Sigmoid colon (tissue), 7 donors: ENCODE measurements around the gene PPARA. TPM values are rescaled to one million over a fixed set of nuclear protein-coding genes. Genes with fewer than 3 reads are reported as not detected.

ENCODE experiments used
- DNase-seq: peaks from one replicate; pipeline ENCODE4 v3.0.0-alpha.2; 2019
- H3K27ac ChIP-seq, 4 donors: fragments of 200-600 bp; sonication (generic); one replicate each; pipeline ENCODE4 v1.5.1; 2016 to 2019; ENCODE audit warnings: mild to moderate bottlenecking in 1 of 4
- H3K27me3 ChIP-seq, 3 donors: fragments of 200-600 bp; sonication (generic); one replicate each; pipeline ENCODE4 v1.5.1; 2019; ENCODE audit warnings: mild to moderate bottlenecking in 1 of 3
- H3K36me3 ChIP-seq, 4 donors: fragments of 200-600 bp; sonication (generic); one replicate each; pipeline ENCODE4 v1.5.1; 2016 to 2019
- H3K4me1 ChIP-seq, 4 donors: fragments of 200-600 bp; sonication (generic); one replicate each; pipeline ENCODE4 v1.5.1; 2017 to 2019
- H3K4me3 ChIP-seq, 4 donors: fragments of 200-600 bp; sonication (generic); one replicate each; pipeline ENCODE4 v1.5.1; 2017 to 2019; ENCODE audit warnings: mild to moderate bottlenecking in 2 of 4, moderate library complexity in 1 of 4
- H3K9me3 ChIP-seq, 4 donors: fragments of 200-600 bp in 3 of 4; sonication (generic) in 3 of 4; one replicate each; pipeline versions ENCODE4 v1.5.1 to v1.6.1; 2013 to 2019
- EP300 ChIP-seq, 4 donors: sonication (generic); formaldehyde crosslinking; IDR thresholded peaks; one replicate each; pipeline ENCODE4 v1.6.1; 2017; ENCODE audit warnings: antibody characterized with exemption in 4 of 4
- POLR2A ChIP-seq, 2 donors: fragments of 450-650 bp; IDR thresholded peaks; one replicate each; pipeline ENCODE4 v1.6.1; 2016; ENCODE audit warnings: antibody characterized with exemption in 2 of 2, mild to moderate bottlenecking in 2 of 2, moderate library complexity in 2 of 2
- POLR2AphosphoS5 ChIP-seq, 4 donors: sonication (generic); formaldehyde crosslinking; IDR thresholded peaks; one replicate each; pipeline ENCODE4 v1.6.1; 2017; ENCODE audit warnings: antibody characterized with exemption in 4 of 4
- WGBS, 2 donors: extraction: QIAGEN DNeasy Blood & Tissue Kit; methylation state at CpG; one replicate each; pipeline ENCODE4 v1.1.7; 2013; 5-methylcytosine and 5-hydroxymethylcytosine counted together
- intact Hi-C: fragments of 100-400 bp; cut with DNase I; formaldehyde crosslinking; loops from one replicate; pipeline ENCODE4 v1.15.1; 2023
- polyA plus RNA-seq, 3 donors: library from polyadenylated mRNA; stranded (reverse); fragments of 200-250 nt; gene quantifications; one replicate each; pipeline ENCODE4 v1.2.3, GENCODE V29; 2013
- total RNA-seq, 4 donors: library from RNA; depleted of rRNA; stranded (reverse); fragments of >200 nt; gene quantifications; one replicate each; pipeline ENCODE4 v1.1.0, GENCODE V29; 2016
- TF ChIP-seq, protein P1 (sequence below), 4 experiments: fragments of 450-650 bp in 3 of 4; fragments of 200-600 bp in 1 of 4; IDR thresholded peaks; one replicate each; pipeline ENCODE4 v1.5.1; 2016 to 2019; ENCODE audit warnings: antibody characterized with exemption in 4 of 4, mild to moderate bottlenecking in 3 of 4, moderate library complexity in 2 of 4
- donor health status: healthy with polysubstance abuse.
- donor health status: Bipolar disorder and iron deficiency.
- donor health status: healthy.

The PPARA gene
- total and polyA plus RNA-seq, 7 donors = 7.8 to 22.7 (median 20.1) TPM

DNA sequence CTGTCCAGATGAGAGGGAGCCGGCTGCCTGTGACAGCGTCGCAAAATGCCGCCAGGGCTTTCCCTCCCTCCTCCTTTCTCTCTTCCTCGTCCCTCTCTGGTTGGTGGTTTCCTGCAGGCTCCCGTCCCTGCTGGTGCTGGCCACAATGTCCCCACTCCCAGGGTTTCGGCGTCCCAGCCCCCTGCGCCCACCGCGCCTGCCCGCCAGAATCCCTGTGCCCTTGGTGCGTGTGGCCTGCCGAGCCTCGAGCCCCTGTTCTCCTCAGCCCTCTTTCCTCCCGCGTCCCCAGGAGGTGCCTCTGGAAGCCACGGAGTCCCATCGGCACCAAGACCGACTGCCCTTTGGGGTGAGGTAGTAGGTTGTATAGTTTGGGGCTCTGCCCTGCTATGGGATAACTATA lies 37.9 kb upstream of the PPARA start:
- 74 to 80% methylated on average over 20 of the region's 20 CpGs for WGBS, 2 donors
- TF ChIP-seq, protein P1, sequence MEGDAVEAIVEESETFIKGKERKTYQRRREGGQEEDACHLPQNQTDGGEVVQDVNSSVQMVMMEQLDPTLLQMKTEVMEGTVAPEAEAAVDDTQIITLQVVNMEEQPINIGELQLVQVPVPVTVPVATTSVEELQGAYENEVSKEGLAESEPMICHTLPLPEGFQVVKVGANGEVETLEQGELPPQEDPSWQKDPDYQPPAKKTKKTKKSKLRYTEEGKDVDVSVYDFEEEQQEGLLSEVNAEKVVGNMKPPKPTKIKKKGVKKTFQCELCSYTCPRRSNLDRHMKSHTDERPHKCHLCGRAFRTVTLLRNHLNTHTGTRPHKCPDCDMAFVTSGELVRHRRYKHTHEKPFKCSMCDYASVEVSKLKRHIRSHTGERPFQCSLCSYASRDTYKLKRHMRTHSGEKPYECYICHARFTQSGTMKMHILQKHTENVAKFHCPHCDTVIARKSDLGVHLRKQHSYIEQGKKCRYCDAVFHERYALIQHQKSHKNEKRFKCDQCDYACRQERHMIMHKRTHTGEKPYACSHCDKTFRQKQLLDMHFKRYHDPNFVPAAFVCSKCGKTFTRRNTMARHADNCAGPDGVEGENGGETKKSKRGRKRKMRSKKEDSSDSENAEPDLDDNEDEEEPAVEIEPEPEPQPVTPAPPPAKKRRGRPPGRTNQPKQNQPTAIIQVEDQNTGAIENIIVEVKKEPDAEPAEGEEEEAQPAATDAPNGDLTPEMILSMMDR (IDR thresholded peaks at IDR 0.05) = no peak
- no peak for TF ChIP-seq EP300 (IDR thresholded peaks at IDR 0.05)
- TF ChIP-seq POLR2AphosphoS5 (IDR thresholded peaks at IDR 0.05) = no peak
- TF ChIP-seq POLR2A (IDR thresholded peaks at IDR 0.05) = no peak
- peaks cover 8 to 35% (median 22%) of the 10 kb centered on the region in 4 donors for H3K36me3 ChIP-seq
- H3K4me1 ChIP-seq = peaks cover 0 to 100% (median 93%) of the 10 kb centered on the region in 4 donors
- no peak overlapping the region for H3K4me3 ChIP-seq
- DNase-seq = no peak
- intact Hi-C loops = loop anchor here (2.0 to 10.0 kb wide), 3 partner anchors 24 to 438 kb away; partner anchors contain the start of gene ATXN10
- H3K27ac ChIP-seq = peak overlapping the region; percentile 75 to 92 (median 86)
- no peaks in the 10 kb centered on the region for H3K27me3 ChIP-seq
- no peaks in the 10 kb centered on the region for H3K9me3 ChIP-seq

DNA sequence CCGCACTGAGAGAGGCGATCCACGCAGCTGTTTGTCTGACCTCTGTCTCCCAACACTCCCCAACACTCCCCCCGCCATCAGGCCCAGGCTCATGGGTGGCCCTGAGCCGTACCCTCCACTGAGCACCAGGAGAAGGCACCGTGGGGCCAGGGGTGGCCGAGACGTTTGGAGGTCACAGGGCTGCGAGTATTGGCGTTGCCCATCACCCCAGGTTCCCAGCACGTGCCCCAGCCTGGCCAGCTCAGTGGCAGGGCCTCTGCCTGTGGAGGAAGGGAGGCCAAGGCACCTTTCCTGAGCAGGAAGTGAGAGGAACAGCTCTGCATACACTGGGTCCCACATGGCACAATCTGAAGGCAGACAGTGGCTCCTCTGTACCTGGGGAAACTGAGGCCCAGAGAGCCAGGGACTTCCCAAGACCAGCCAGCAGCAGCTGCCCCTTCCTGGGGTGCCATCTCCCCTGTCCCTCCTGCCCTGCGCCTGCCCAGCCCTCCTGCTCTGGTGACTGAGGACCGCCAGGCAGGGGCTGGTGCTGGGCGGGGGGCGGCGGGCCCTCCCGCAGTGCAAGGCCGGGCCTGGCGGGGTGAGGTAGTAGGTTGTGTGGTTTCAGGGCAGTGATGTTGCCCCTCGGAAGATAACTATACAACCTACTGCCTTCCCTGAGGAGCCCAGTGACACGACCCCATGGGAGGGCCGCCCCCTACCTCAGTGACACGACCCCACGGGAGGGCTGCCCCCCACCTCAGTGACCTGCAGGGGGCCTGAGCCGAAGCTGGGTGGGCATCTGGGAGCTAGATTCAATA lies 37.0 kb upstream of the PPARA start:
- no peak for DNase-seq
- intact Hi-C loops = loop anchor here (2.0 to 10.0 kb wide), 3 partner anchors 25 to 439 kb away; partner anchors contain the start of gene ATXN10
- Histone ChIP-seq H3K36me3 (peaks cover 8 to 35% (median 22%) of the 10 kb centered on the region in 4 donors), H3K4me3 (no peak overlapping the region), H3K27ac (peak overlapping the region; percentile 75 to 92 (median 86)), H3K9me3 (no peaks in the 10 kb centered on the region), H3K4me1 (peaks cover 0 to 91% (median 84%) of the 10 kb centered on the region in 4 donors), H3K27me3 (no peaks in the 10 kb centered on the region)
- 73 to 85% methylated on average over 25 of the region's 25 CpGs for WGBS, 2 donors
- TF ChIP-seq EP300 (IDR thresholded peaks at IDR 0.05) = no peak
- TF ChIP-seq POLR2AphosphoS5 (IDR thresholded peaks at IDR 0.05) = peak in 2 of 4 donors; percentile 32 to 40

- intact Hi-C loops = loop anchor here (2.0 to 10.0 kb wide), 4 partner anchors 25 to 439 kb away; partner anchors contain the start of gene ATXN10
- peak overlapping the region; percentile 75 to 92 (median 86) for H3K27ac ChIP-seq
- H3K9me3 ChIP-seq = no peaks in the 10 kb centered on the region
- no peak overlapping the region for H3K4me3 ChIP-seq
- TF ChIP-seq EP300 (IDR thresholded peaks at IDR 0.05) (no peak), POLR2A (IDR thresholded peaks at IDR 0.05) (no peak), POLR2AphosphoS5 (IDR thresholded peaks at IDR 0.05) (peak in 1 of 4 donors; percentile 41)
- TF ChIP-seq, protein P1 (IDR thresholded peaks at IDR 0.05) = no peak
- peaks cover 0 to 84% (median 76%) of the 10 kb centered on the region in 4 donors for H3K4me1 ChIP-seq
- H3K36me3 ChIP-seq = peaks cover 8 to 35% (median 22%) of the 10 kb centered on the region in 4 donors
- no peaks in the 10 kb centered on the region for H3K27me3 ChIP-seq
- 71 to 77% methylated on average over 21 of the region's 21 CpGs for WGBS, 2 donors
- peak; percentile 89 for DNase-seq
Measured at GRCh38 chr22:46113910-46114517, 36.3 kb upstream of the PPARA start.

DNA sequence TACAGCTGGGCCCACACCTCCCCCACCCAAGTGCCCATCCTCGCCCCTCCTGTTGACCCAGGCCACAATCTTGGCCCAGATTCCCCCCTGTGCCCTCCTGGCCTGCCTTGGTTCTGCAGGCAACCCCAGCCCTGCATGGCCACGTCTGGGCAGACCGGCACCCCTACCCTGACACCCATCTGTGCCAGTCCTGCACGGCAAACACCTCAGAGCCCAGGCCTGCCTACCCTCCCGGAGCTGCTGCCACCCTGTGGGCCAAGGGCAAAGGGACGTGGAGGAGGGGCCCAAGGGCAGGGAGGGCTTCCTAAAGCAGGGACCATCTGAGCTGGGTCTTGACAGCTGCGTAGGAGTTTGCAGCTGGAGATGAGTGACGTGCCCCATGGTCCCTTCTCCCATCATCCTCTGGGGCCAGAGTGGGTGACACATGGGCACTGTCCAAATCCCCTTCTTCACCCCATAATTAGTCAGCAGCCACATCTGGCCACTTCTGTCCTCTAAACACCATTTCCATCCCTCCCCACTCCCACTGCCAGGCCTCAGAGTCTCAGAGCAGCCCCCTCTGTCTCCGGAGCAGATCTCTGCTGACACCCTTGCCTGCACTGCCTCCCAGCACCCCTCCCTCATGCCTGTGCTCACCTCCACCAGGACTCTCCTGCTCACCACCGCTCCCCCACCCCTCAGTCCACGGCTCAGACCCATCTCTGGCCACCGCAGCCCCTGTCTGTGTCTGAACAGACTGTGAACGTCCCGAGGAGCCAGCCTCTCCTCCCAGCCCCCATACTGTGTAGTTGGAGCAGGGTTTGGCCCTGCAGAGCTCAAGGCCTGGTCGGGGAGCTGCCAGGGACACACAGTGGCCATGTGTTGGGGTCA lies 35.6 kb upstream of the PPARA start:
- Histone ChIP-seq H3K27me3 (no peaks in the 10 kb centered on the region), H3K36me3 (peaks cover 8 to 32% (median 17%) of the 10 kb centered on the region in 4 donors), H3K27ac (peak overlapping the region; percentile 75 to 92 (median 86)), H3K4me1 (peaks cover 0 to 80% (median 73%) of the 10 kb centered on the region in 4 donors), H3K4me3 (no peak overlapping the region), H3K9me3 (no peaks in the 10 kb centered on the region)
- WGBS, 2 donors = 26 to 61% methylated on average over 15 of the region's 15 CpGs
- intact Hi-C loops = loop anchor here (2.0 to 10.0 kb wide), 2 partner anchors 78 to 440 kb away; partner anchors contain the start of gene ATXN10
- DNase-seq = no peak
- TF ChIP-seq POLR2A (IDR thresholded peaks at IDR 0.05) = no peak
- TF ChIP-seq, protein P1 (IDR thresholded peaks at IDR 0.05) = peak in 3 of 4 experiments; percentile 14 to 29 (median 23)
- TF ChIP-seq POLR2AphosphoS5 (IDR thresholded peaks at IDR 0.05) = peak in 1 of 4 donors; percentile 22
